Measurements from ENCODE around the gene MMP26.

Gene MMP26

GRCh38 chr11:4751201-4751600 is 46.6 kb downstream of the MMP26 start:
- no peak for TF ChIP-seq CTCF (IDR thresholded peaks at IDR 0.05; ENCODE audit: low read depth, low read length, missing control alignments)

More at GRCh38 chr11:4751201-4751600, 46.6 kb downstream of the MMP26 start:
- no peak for DNase-seq (ENCODE audit: low read depth)
- no peak overlapping the region for H3K4me3 ChIP-seq (ENCODE audit: low read depth, low read length)

All from GM12864 (cell line).